Omental fat pad (tissue), 4 donors: ENCODE data around the gene KCNQ1OT1. TPM values are rescaled to one million over a fixed set of nuclear protein-coding genes. Genes with fewer than 3 reads are reported as not detected.

Experiments used
- ATAC-seq: fragments of 150-250 bp; one replicate; pipeline ENCODE4 v1.9.1; 2016; ENCODE audit warnings: mild to moderate bottlenecking, moderate library complexity; ENCODE audit not compliant: low FRiP score
- DNase-seq: peaks from one replicate; pipeline ENCODE4 v3.0.0-alpha.2; 2019; ENCODE audit warnings: low spot score
- CTCF ChIP-seq, 3 donors: fragments of 450-650 bp; IDR thresholded peaks; one replicate each; pipeline ENCODE4 v1.5.1; 2016 to 2017; ENCODE audit warnings: antibody characterized with exemption in 3 of 3, mild to moderate bottlenecking in 3 of 3, moderate library complexity in 2 of 3
- total RNA-seq, 4 donors: library from RNA; depleted of rRNA; stranded (reverse); fragments of >200 nt; gene quantifications; one replicate each; pipeline ENCODE4 v1.1.0, GENCODE V29; 2016

KCNQ1OT1 gene
- total RNA-seq, 4 donors from 2014 or later, result 3.4 to 9.7 (median 6.2) TPM

- DNase-seq (no peak), ATAC-seq (no peak)
- no peak for TF ChIP-seq CTCF (IDR thresholded peaks at IDR 0.05)
Measured at GRCh38 chr11:2662430-2663299, 37.1 kb downstream of the KCNQ1OT1 start.

GRCh38 chr11:2662024-2662312, 37.8 kb downstream of the KCNQ1OT1 start:
- no peak for ATAC-seq
- TF ChIP-seq CTCF (IDR thresholded peaks at IDR 0.05), result no peak
- no peak for DNase-seq

GRCh38 chr11:2661173-2662023, 38.4 kb downstream of the KCNQ1OT1 start:
- no peak for TF ChIP-seq CTCF (IDR thresholded peaks at IDR 0.05)
- no peak for DNase-seq
- ATAC-seq, result no peak

GRCh38 chr11:2660357-2660939, 39.3 kb downstream of the KCNQ1OT1 start:
- ATAC-seq (no peak), DNase-seq (no peak)
- no peak for TF ChIP-seq CTCF (IDR thresholded peaks at IDR 0.05)

- no peak for DNase-seq
- TF ChIP-seq CTCF (IDR thresholded peaks at IDR 0.05), result no peak
- ATAC-seq, result no peak
Measured at GRCh38 chr11:2657697-2658284, 42.0 kb downstream of the KCNQ1OT1 start.

GRCh38 chr11:2656859-2657258, 42.9 kb downstream of the KCNQ1OT1 start:
- ATAC-seq (no peak), DNase-seq (no peak)
- TF ChIP-seq CTCF (IDR thresholded peaks at IDR 0.05), result no peak
